Measurements from ENCODE around the gene SIK2. TPM values are rescaled to one million over a fixed set of nuclear protein-coding genes. Genes with fewer than 3 reads are reported as not detected.

The SIK2 gene
- total and polyA plus RNA-seq, 2 donors from 2014 or later = 6.4 to 40.1 TPM

DNA sequence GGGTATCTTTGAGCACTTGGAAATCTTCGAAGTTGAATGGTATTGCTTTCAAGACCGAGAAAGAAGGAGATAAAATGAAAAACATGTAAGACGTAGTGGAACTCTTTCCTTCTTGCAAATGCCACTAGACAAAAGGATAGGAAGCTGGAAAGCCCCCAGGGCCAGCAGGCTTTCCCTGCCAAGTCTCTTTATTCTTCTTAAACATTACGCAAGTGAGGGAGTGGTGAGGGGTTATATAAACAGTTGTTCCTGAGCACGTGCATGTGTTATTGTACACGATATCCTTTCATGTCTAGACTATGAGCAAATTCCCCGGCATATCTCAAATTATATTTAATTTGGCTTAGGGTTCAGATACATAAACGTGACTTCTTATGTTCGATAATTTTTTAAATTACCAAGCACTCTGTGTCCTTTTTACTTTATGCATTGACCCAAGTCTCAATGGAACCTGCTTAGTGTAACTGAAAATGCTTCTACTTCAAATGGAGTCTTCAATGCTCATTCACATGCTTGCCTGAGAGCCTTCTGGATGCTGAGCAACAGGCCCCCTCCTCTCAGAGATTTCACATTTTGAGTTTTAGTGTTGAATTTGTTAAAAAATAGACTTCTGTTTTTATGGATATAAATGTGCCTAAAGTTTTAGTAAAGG is 104.9 kb downstream of the SIK2 start:
- DNase-seq (peak in 1 of 5 donors; percentile 39), FAIRE-seq (no peak)
- H3K27ac ChIP-seq (ENCODE audit: low read depth in 2 of 2, low read length in 2 of 2) = peak overlapping the region; percentile 56 to 58
- H3K36me3 ChIP-seq (ENCODE audit: control insufficient read depth in 2 of 3, insufficient read depth in 3 of 3, low read length in 3 of 3) = peaks cover 3 to 50% (median 28%) of the 10 kb centered on the region in 3 donors
- H3K4me3 ChIP-seq (ENCODE audit: low read length in 3 of 3) = no peak overlapping the region
- no peaks in the 10 kb centered on the region for H3K27me3 ChIP-seq (ENCODE audit: control insufficient read depth, insufficient read depth, low read length)
- H3K4me1 ChIP-seq (ENCODE audit: control insufficient read depth in 2 of 3, insufficient read depth in 2 of 3, low read depth in 1 of 3, low read length in 3 of 3) = peaks cover 0 to 5% (median 0%) of the 10 kb centered on the region in 3 donors
- TF ChIP-seq, protein P1, sequence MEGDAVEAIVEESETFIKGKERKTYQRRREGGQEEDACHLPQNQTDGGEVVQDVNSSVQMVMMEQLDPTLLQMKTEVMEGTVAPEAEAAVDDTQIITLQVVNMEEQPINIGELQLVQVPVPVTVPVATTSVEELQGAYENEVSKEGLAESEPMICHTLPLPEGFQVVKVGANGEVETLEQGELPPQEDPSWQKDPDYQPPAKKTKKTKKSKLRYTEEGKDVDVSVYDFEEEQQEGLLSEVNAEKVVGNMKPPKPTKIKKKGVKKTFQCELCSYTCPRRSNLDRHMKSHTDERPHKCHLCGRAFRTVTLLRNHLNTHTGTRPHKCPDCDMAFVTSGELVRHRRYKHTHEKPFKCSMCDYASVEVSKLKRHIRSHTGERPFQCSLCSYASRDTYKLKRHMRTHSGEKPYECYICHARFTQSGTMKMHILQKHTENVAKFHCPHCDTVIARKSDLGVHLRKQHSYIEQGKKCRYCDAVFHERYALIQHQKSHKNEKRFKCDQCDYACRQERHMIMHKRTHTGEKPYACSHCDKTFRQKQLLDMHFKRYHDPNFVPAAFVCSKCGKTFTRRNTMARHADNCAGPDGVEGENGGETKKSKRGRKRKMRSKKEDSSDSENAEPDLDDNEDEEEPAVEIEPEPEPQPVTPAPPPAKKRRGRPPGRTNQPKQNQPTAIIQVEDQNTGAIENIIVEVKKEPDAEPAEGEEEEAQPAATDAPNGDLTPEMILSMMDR (IDR thresholded peaks at IDR 0.05; ENCODE audit: borderline replicate concordance, extremely low read depth, insufficient read depth) = no peak
- no peaks in the 10 kb centered on the region for H3K9me3 ChIP-seq (ENCODE audit: control insufficient read depth in 2 of 3, insufficient read depth in 1 of 3, low read length in 3 of 3)
- H3K9ac ChIP-seq (ENCODE audit: low read length in 3 of 3) = no peak overlapping the region
- intact Hi-C loops (cut with DNase I) = no loop called here

DNA sequence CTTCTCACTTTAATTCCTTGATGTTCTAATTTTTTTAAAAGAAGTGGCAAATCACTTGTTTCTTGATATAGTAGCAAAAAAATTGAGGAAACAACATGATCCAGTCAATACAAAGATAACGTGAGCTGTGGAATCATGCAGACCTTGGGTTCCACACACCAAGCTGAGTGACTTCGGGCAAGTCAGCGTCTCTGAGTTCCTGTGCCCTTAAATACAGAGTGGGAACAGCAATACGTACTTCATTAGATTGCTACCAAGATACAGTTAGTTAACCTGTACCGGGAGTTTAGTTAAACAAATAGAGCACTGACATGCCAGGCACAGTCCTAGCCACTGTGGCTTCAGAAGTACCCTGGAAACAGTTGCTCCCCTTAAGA is 105.4 kb downstream of the SIK2 start:
- Histone ChIP-seq H3K36me3 (ENCODE audit: control insufficient read depth in 2 of 3, insufficient read depth in 3 of 3, low read length in 3 of 3) (peaks cover 4 to 55% (median 29%) of the 10 kb centered on the region in 3 donors), H3K4me3 (ENCODE audit: low read length in 3 of 3) (no peak overlapping the region), H3K9ac (ENCODE audit: low read length in 3 of 3) (no peak overlapping the region), H3K27me3 (ENCODE audit: control insufficient read depth, insufficient read depth, low read length) (no peaks in the 10 kb centered on the region), H3K4me1 (ENCODE audit: control insufficient read depth in 2 of 3, insufficient read depth in 2 of 3, low read depth in 1 of 3, low read length in 3 of 3) (peaks cover 0 to 5% (median 0%) of the 10 kb centered on the region in 3 donors), H3K27ac (ENCODE audit: low read depth in 2 of 2, low read length in 2 of 2) (peak overlapping the region; percentile 56 to 58), H3K9me3 (ENCODE audit: control insufficient read depth in 2 of 3, insufficient read depth in 1 of 3, low read length in 3 of 3) (no peaks in the 10 kb centered on the region)
- FAIRE-seq (no peak), DNase-seq (no peak)
- TF ChIP-seq, protein P1 (IDR thresholded peaks at IDR 0.05; ENCODE audit: borderline replicate concordance, extremely low read depth, insufficient read depth) = no peak
- intact Hi-C loops (cut with DNase I) = no loop called here

DNA sequence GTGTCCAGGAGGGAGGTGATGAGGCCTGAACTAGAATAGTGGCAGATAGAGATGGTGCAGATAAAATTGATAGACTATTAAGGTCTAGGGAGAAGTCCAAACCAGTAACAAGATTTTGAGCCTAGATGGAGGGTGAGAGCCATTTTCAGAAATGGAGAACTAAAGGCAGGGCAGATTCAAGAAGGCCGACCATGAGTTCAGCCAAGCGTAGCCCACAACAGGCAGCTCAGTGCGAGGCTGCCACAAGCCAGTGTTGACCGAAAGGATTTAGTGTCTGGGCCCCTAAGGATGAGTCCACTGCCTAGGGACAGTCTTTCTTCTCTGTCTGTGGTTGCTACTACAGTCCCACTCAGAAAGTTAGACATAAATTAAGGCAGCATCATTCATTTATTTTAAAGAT is 112.3 kb downstream of the SIK2 start:
- Histone ChIP-seq H3K36me3 (ENCODE audit: control insufficient read depth in 2 of 3, insufficient read depth in 3 of 3, low read length in 3 of 3) (peaks cover 2 to 21% (median 17%) of the 10 kb centered on the region in 3 donors), H3K4me3 (ENCODE audit: low read length in 3 of 3) (no peak overlapping the region), H3K9ac (ENCODE audit: low read length in 3 of 3) (no peak overlapping the region), H3K4me1 (ENCODE audit: control insufficient read depth in 2 of 3, insufficient read depth in 2 of 3, low read depth in 1 of 3, low read length in 3 of 3) (peaks cover 0 to 9% (median 7%) of the 10 kb centered on the region in 3 donors), H3K9me3 (ENCODE audit: control insufficient read depth in 2 of 3, insufficient read depth in 1 of 3, low read length in 3 of 3) (no peaks in the 10 kb centered on the region), H3K27ac (ENCODE audit: low read depth in 2 of 2, low read length in 2 of 2) (no peak overlapping the region), H3K27me3 (ENCODE audit: control insufficient read depth, insufficient read depth, low read length) (no peaks in the 10 kb centered on the region)
- FAIRE-seq (no peak), DNase-seq (no peak)
- TF ChIP-seq, protein P1 (IDR thresholded peaks at IDR 0.05; ENCODE audit: borderline replicate concordance, extremely low read depth, insufficient read depth) = no peak
- intact Hi-C loops (cut with DNase I) = no loop called here

Data from kidney (tissue), 14 donors.